Measurements from ENCODE around the gene DIS3L2.

The DIS3L2 gene

DNA sequence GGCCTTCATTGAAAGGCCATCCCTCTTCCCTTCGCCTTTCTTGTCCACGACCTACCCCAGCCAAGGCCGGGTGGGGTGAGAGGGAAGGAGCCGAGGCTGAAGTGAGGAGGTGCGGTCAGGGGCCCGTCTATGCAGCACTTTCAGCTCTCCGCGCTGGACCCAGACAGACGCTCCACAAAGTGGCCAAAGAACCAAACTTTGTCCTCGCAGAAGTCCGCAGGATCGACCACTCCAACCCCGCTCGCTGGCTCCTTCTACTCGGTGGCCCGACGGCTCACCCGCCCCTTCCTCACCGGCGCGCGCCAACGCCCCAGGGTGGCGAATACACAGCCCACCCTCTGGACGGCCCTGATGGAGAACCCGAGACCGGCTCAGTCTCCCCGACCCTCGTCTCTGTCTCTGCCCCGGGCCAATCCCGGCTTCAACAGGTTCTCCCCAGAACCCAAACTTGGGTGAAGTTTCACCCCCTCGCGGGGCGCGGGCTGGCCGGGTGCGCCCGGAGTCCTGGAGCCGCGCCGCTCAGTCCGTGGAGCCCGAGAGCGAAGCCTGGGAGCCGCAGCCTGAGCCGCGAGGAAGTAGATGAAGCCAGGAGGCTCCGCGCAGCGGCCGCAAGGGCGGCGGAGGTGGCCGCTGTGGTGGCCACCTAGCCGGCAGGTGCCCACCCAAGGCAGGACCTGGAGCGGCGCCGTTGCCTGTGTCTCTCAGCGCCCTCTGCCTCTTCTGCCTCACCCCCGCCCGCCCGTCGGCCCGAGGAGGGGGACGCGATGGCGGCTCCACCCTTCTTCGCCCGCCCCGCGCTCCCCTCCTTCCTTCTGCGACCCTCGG, 390.4 kb downstream of the DIS3L2 start:
- no peak for TF ChIP-seq EZH2phosphoT487 (IDR thresholded peaks at IDR 0.05; ENCODE audit: low read depth)
- TF ChIP-seq, protein P1, sequence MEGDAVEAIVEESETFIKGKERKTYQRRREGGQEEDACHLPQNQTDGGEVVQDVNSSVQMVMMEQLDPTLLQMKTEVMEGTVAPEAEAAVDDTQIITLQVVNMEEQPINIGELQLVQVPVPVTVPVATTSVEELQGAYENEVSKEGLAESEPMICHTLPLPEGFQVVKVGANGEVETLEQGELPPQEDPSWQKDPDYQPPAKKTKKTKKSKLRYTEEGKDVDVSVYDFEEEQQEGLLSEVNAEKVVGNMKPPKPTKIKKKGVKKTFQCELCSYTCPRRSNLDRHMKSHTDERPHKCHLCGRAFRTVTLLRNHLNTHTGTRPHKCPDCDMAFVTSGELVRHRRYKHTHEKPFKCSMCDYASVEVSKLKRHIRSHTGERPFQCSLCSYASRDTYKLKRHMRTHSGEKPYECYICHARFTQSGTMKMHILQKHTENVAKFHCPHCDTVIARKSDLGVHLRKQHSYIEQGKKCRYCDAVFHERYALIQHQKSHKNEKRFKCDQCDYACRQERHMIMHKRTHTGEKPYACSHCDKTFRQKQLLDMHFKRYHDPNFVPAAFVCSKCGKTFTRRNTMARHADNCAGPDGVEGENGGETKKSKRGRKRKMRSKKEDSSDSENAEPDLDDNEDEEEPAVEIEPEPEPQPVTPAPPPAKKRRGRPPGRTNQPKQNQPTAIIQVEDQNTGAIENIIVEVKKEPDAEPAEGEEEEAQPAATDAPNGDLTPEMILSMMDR (IDR thresholded peaks at IDR 0.05; ENCODE audit: low read depth, low read length): no peak
- Histone ChIP-seq H3K9ac (ENCODE audit: low read length) (no peak overlapping the region), H3K36me3 (replicated peaks; ENCODE audit: low read depth, low read length) (no peaks in the 10 kb centered on the region), H3K9me3 (ENCODE audit: insufficient read depth, low read length) (no peaks in the 10 kb centered on the region), H3K4me2 (ENCODE audit: low read length) (no peak overlapping the region), H3K27ac (ENCODE audit: low read length) (no peak overlapping the region), H4K20me1 (ENCODE audit: insufficient read depth, low read length) (no peaks in the 10 kb centered on the region), H3K27me3 (ENCODE audit: low read depth, low read length) (no peaks in the 10 kb centered on the region), H3K4me3 (ENCODE audit: low read length) (no peak overlapping the region), H2AFZ (ENCODE audit: low read depth, low read length) (no peak overlapping the region), H3K79me2 (ENCODE audit: low read length) (no peaks in the 10 kb centered on the region), H3K4me1 (ENCODE audit: low read length) (no peaks in the 10 kb centered on the region)

DNA sequence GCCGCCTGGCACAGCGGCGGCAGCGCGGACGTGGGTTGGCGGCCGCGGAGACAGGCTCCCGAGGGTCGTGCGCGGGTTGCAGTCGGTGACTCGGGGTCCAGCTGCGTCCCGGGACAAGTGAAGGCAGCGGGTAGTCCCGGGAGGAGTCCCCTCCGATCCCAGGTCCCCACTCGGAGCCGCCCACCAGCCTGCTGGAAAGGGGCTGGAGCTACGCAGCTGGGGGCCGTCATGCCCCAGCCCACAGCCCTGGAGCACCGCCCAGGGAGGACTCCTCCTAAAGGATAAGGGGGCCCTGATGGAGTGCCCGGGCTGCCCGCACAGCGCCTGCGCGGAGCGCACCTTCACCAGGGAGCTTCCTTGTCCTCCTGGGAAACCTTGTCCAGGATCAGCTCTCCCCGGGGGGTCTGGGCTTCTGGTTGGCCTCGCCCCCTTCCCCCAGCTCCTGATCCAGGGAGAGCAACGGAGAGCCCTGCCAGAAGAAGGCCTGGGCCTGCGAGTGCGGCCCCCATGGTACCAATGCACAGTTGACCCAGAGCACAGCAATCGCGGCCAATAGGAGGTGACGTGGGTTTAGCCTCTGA, 391.1 kb downstream of the DIS3L2 start:
- Histone ChIP-seq H3K27me3 (ENCODE audit: low read depth, low read length) (no peaks in the 10 kb centered on the region), H3K9me3 (ENCODE audit: insufficient read depth, low read length) (no peaks in the 10 kb centered on the region)
- TF ChIP-seq, protein P1 (IDR thresholded peaks at IDR 0.05; ENCODE audit: low read depth, low read length): no peak
- no peak for TF ChIP-seq EZH2phosphoT487 (IDR thresholded peaks at IDR 0.05; ENCODE audit: low read depth)

DNA sequence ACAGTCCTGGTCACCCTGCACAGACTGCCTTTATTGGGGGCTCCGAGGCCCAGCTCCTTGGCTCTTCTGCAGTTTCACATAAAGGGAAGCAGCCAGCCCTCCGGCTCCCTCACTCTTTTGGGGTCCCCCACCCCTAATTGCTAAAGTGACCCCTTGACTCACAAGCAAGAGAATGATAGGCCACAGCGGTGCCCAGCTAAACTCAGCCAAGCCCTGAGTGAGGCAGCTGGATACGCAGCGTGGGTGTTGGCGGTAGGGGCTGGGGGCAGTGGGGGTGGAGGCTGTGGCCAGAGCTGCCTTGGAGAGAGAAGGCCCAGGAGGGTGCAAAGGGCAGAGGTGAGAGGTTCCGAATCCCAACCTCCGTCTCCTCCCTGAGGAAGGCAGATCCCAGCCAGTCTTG, 391.6 kb downstream of the DIS3L2 start:
- no peaks in the 10 kb centered on the region for H3K36me3 ChIP-seq (replicated peaks; ENCODE audit: low read depth, low read length)

More for the DNA sequence above, 391.1 kb downstream of the DIS3L2 start:
- no peaks in the 10 kb centered on the region for H3K36me3 ChIP-seq (replicated peaks; ENCODE audit: low read depth, low read length)
- no peaks in the 10 kb centered on the region for H3K4me1 ChIP-seq (ENCODE audit: low read length)
- H2AFZ ChIP-seq (ENCODE audit: low read depth, low read length): no peak overlapping the region
- no peaks in the 10 kb centered on the region for H4K20me1 ChIP-seq (ENCODE audit: insufficient read depth, low read length)
- no peak overlapping the region for H3K4me2 ChIP-seq (ENCODE audit: low read length)
- no peak overlapping the region for H3K9ac ChIP-seq (ENCODE audit: low read length)
- no peak overlapping the region for H3K4me3 ChIP-seq (ENCODE audit: low read length)
- H3K27ac ChIP-seq (ENCODE audit: low read length): no peak overlapping the region
- no peaks in the 10 kb centered on the region for H3K79me2 ChIP-seq (ENCODE audit: low read length)

DNA sequence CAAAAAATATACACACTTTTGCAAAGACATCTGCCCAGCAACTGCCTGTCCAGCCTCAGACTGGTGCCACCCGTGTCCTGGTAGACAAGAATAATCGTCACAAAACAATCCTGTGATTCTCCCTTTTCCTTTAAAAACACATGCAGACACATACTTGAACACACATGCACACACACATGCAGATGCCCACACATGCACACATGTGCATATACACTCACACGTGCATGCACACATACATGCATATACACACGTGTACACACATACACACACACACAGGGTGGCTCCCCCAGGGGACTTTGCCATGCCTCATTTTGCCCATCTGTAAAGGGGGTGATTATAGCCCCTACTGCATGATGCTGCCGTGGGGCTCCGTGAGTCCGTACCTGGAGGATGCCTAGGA, 392.1 kb downstream of the DIS3L2 start:
- Histone ChIP-seq H4K20me1 (ENCODE audit: insufficient read depth, low read length) (no peaks in the 10 kb centered on the region), H3K36me3 (replicated peaks; ENCODE audit: low read depth, low read length) (no peaks in the 10 kb centered on the region), H3K4me3 (ENCODE audit: low read length) (no peak overlapping the region), H3K79me2 (ENCODE audit: low read length) (no peaks in the 10 kb centered on the region), H3K27me3 (ENCODE audit: low read depth, low read length) (no peaks in the 10 kb centered on the region), H3K9me3 (ENCODE audit: insufficient read depth, low read length) (no peaks in the 10 kb centered on the region), H3K4me1 (ENCODE audit: low read length) (no peaks in the 10 kb centered on the region), H3K4me2 (ENCODE audit: low read length) (no peak overlapping the region), H2AFZ (ENCODE audit: low read depth, low read length) (no peak overlapping the region), H3K27ac (ENCODE audit: low read length) (no peak overlapping the region), H3K9ac (ENCODE audit: low read length) (no peak overlapping the region)
- TF ChIP-seq EZH2phosphoT487 (IDR thresholded peaks at IDR 0.05; ENCODE audit: low read depth): no peak
- TF ChIP-seq, protein P1 (IDR thresholded peaks at IDR 0.05; ENCODE audit: low read depth, low read length): no peak

More for the DNA sequence above, 391.6 kb downstream of the DIS3L2 start:
- Histone ChIP-seq H3K9me3 (ENCODE audit: insufficient read depth, low read length) (no peaks in the 10 kb centered on the region), H3K4me2 (ENCODE audit: low read length) (no peak overlapping the region), H3K4me3 (ENCODE audit: low read length) (no peak overlapping the region), H2AFZ (ENCODE audit: low read depth, low read length) (no peak overlapping the region), H3K27ac (ENCODE audit: low read length) (no peak overlapping the region), H3K4me1 (ENCODE audit: low read length) (no peaks in the 10 kb centered on the region), H3K27me3 (ENCODE audit: low read depth, low read length) (no peaks in the 10 kb centered on the region), H3K9ac (ENCODE audit: low read length) (no peak overlapping the region), H4K20me1 (ENCODE audit: insufficient read depth, low read length) (no peaks in the 10 kb centered on the region), H3K79me2 (ENCODE audit: low read length) (no peaks in the 10 kb centered on the region)
- TF ChIP-seq, protein P1 (IDR thresholded peaks at IDR 0.05; ENCODE audit: low read depth, low read length): no peak

Measured in OCI-LY3 (cell line).